LNCaP clone FGC (cell line): ENCODE results near the gene HPGDS.

ENCODE experiments used
- DNase-seq: peaks from one replicate; pipeline ENCODE4 v3.0.0-alpha.2; 2011; ENCODE audit warnings: low read depth
- H3K4me3 ChIP-seq: 2 replicates; pipeline ENCODE4 v1.5.1; 2011; ENCODE audit warnings: mild to moderate bottlenecking, low read depth, low read length, control low read depth
- CTCF ChIP-seq: IDR thresholded peaks from 2 replicates; pipeline ENCODE4 v1.5.1; 2012; ENCODE audit warnings: mild to moderate bottlenecking; ENCODE audit not compliant: control insufficient read depth, insufficient read depth; ENCODE audit errors: extremely low read depth

Gene HPGDS

DNA sequence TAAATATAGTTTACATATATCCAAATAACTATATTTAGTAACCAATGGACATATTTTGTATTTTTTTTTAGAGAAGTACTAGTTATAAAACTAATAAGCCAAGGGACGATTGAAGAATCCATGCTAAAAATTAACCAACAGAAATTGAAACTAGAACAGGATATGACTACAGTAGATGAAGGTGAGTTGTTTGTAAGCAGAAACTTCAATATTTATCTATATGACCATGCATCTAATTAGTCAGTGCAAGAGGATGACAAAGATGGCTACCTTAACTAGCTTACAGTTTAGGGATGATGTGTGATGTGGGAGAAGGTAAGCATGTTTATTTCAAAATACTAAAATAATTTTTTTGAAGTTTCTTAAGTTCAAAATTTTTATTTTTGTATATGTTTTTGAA lies 57.7 kb downstream of the HPGDS start:
- no peak for DNase-seq
- TF ChIP-seq CTCF, result no peak

GRCh38 chr4:94278781-94279180 lies 63.9 kb downstream of the HPGDS start:
- no peak overlapping the region for H3K4me3 ChIP-seq
- no peak for TF ChIP-seq CTCF
- no peak for DNase-seq

More for the DNA sequence above, 57.7 kb downstream of the HPGDS start:
- H3K4me3 ChIP-seq, result no peak overlapping the region

DNA sequence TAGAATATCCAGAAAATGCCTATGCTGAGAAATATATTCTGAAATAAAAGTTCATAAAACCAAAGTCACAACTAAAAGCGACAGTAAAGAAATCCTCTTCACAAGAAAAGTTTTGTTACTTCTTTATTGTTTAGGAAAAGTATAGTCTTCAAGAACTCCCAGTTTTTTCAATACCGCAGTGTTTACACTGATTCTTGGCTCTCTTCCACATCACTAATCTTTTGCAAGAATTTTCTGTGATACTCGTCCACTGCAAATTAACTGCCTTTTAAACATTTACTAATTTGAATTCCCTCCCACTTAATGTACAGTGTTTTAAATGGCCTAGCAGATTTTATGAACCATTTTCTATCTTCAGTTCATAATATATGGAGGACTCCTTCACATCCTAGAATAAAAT lies 65.1 kb downstream of the HPGDS start:
- TF ChIP-seq CTCF, result no peak
- DNase-seq, result no peak
- H3K4me3 ChIP-seq, result no peak overlapping the region

- H3K4me3 ChIP-seq, result no peak overlapping the region
These were observed 66.4 kb downstream of the HPGDS start for GRCh38 chr4:94276204-94276603.

DNA sequence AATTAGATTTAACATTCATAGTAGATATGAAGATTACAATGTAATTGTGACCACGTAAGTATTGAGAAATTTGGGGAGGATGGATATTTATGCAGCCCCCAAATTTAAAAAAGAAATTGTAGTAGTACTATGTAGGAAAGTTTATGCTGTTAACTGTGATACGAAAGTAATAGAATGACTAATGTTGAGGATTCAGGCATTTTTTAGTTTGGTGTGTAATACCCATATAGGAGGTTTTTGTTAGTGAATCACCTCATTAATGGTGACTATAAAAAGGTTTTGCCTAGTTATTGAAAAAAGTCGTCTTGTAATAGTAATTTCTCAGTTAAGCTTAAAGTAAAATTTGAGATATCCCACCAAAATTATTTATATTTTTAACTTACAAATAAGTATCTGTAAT lies 67.7 kb downstream of the HPGDS start:
- no peak for DNase-seq
- no peak for TF ChIP-seq CTCF
- no peak overlapping the region for H3K4me3 ChIP-seq

More at GRCh38 chr4:94276204-94276603, 66.4 kb downstream of the HPGDS start:
- DNase-seq, result no peak
- TF ChIP-seq CTCF, result no peak

DNA sequence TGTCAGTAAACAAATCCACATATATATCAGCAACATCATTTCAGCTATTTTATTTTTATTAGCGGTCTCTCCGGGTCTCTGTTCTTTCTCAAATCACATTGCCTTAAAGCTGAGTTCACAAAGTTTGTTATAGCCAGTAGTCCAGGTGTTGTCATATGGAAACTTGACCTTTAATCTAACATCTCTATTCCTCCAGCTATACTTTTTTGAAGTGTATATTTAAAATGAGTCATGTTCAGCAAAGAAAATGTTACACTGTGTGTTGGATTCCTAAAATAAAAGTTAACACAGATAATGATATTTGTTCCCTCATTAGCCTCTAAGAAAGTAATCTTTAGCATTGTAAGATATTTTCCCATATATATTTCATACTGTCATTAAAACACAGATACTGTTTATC lies 71.4 kb downstream of the HPGDS start:
- no peak for DNase-seq
- no peak for TF ChIP-seq CTCF
- H3K4me3 ChIP-seq, result no peak overlapping the region

GRCh38 chr4:94267037-94267436 lies 75.6 kb downstream of the HPGDS start:
- DNase-seq, result no peak
- no peak for TF ChIP-seq CTCF
- no peak overlapping the region for H3K4me3 ChIP-seq
